Measurements from ENCODE around the gene TJP3. TPM values are rescaled to one million over a fixed set of nuclear protein-coding genes. Genes with fewer than 3 reads are reported as not detected.

Gene TJP3
- total and polyA plus RNA-seq, 8 donors = 31.9 to 204 (median 94.1) TPM

DNA sequence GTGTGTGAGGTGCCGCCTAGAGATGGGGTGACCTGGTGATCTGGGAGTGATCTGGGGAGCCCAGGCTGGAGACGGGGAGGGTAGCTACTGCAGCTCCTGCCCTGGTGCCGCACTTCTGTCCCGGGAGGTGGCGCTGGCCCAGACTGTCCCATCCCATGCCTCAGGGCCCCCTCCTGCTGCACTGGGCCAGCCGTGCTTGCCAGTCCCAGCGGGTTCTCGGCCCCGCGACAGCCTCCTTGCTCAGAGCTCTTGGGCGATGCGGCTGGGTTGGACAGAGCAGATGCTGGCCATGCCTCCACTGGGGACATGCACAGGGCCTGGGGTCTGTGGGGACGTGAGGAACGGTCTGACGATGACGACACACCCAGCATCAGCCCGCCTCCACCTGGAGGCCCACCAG, 61.3 kb downstream of the TJP3 start:
- intact Hi-C loops (cut with DNase I; ENCODE audit: low total_unique reads) = no loop called here
- H3K36me3 ChIP-seq = peaks cover 35 to 56% (median 51%) of the 10 kb centered on the region in 4 donors

DNA sequence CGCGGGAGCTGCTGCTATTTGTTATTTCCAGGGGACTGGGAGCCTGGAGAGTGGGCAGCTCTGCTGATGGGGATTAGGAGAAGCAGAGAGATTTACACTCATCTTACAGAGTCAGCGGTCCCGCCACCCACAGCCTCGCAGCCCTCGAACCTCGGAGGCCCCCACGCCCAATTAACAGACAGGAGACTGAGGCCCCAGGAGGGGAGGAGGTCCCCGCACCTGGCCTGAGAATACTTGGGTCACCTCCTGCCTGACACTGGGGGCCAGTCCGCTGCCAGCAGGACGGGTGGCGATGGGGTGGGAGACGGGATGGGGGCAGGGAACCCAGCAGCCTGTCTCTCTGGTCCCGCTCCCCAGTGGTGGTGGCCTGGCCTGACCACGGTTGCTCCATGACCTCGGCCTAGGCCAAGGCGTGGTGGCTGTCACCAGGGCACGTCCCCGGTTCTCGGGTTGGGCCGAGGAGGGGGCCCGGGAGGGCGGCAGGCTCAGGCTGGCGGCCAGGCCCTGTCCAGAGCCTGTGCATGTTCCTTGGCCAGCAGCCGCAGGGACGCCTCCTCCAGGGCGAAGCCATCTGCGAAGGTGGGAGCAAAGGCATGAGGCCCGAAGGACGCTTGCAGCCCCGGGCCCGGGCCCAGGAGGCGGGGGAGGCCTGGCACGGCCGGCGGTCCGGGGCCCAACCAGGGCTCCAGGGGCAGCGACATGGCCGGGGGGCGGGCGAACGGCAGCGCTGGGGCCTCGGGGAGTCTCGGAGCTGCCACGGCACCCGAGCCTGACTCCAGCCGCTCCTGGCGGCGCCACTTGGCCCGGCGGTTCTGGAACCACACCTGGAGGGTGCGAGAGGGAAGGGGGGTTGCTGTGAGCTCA, 62.2 kb downstream of the TJP3 start:
- intact Hi-C loops (cut with DNase I; ENCODE audit: low total_unique reads) = no loop called here

More for the DNA sequence above, 61.3 kb downstream of the TJP3 start:
- TF ChIP-seq EP300 (IDR thresholded peaks at IDR 0.05) = no peak
- TF ChIP-seq POLR2A (IDR thresholded peaks at IDR 0.05) = no peak
- TF ChIP-seq, protein P1, sequence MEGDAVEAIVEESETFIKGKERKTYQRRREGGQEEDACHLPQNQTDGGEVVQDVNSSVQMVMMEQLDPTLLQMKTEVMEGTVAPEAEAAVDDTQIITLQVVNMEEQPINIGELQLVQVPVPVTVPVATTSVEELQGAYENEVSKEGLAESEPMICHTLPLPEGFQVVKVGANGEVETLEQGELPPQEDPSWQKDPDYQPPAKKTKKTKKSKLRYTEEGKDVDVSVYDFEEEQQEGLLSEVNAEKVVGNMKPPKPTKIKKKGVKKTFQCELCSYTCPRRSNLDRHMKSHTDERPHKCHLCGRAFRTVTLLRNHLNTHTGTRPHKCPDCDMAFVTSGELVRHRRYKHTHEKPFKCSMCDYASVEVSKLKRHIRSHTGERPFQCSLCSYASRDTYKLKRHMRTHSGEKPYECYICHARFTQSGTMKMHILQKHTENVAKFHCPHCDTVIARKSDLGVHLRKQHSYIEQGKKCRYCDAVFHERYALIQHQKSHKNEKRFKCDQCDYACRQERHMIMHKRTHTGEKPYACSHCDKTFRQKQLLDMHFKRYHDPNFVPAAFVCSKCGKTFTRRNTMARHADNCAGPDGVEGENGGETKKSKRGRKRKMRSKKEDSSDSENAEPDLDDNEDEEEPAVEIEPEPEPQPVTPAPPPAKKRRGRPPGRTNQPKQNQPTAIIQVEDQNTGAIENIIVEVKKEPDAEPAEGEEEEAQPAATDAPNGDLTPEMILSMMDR (IDR thresholded peaks at IDR 0.05) = no peak
- no peak for TF ChIP-seq POLR2AphosphoS5 (IDR thresholded peaks at IDR 0.05)
- WGBS, 5 donors = 79 to 87% (median 86%) methylated on average over 7 to 17 of the region's 17 CpGs
- H3K27me3 ChIP-seq = no peaks in the 10 kb centered on the region
- no peaks in the 10 kb centered on the region for H3K9me3 ChIP-seq
- no peak overlapping the region for H3K4me3 ChIP-seq
- H3K4me1 ChIP-seq = peaks cover 0 to 10% (median 0%) of the 10 kb centered on the region in 4 donors
- no peak for DNase-seq
- H3K27ac ChIP-seq = no peak overlapping the region

DNA sequence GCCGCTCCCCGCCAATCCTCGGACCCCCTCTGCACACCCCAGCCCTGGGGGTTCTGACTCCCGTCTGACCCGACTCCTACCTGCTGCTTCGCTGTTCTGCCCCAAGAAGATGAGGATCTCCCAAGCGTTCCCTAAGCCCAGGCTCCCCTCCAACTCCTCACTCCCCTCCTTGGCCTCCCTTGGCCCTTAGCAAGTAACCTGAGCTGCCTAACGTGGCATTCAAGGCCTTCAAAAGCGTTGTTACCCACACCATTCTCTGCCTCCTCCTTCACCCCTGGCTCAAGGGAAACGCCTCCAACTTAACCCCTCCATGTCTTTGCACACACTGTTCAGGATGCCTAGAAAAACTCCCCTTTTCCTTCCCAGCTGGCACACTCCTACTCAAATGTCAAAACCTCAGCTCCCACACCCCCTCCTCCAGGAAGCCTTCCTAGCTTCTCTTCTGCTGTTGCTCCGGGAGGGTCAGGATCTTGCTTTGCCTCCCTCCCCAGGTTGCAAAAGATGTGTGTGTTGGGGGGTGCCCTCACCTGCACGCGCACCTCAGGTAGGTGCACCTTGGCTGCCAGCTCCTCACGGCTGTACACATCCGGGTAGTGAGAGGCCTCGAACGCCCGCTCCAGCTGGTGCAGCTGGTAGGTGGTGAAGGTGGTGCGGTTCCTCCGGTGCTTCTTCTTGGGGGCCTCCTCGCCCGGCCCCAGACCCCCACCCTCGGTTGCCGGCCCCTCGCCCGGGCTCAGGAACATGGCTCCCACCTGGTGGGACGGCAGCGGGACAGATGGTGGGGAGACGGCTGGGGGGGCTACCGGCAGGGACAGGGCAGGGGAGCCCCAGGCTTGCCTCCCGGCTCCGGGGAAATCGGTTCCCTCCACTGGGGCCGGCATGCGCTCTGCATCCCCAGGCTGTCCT, 63.1 kb downstream of the TJP3 start:
- Histone ChIP-seq H3K4me3 (no peak overlapping the region), H3K9me3 (no peaks in the 10 kb centered on the region), H3K36me3 (peaks cover 21 to 41% (median 37%) of the 10 kb centered on the region in 4 donors), H3K27ac (no peak overlapping the region), H3K4me1 (peaks cover 0 to 7% (median 0%) of the 10 kb centered on the region in 4 donors), H3K27me3 (no peaks in the 10 kb centered on the region)
- TF ChIP-seq, protein P1 (IDR thresholded peaks at IDR 0.05) = no peak
- TF ChIP-seq POLR2A (IDR thresholded peaks at IDR 0.05) = no peak
- no peak for TF ChIP-seq EP300 (IDR thresholded peaks at IDR 0.05)
- TF ChIP-seq POLR2AphosphoS5 (IDR thresholded peaks at IDR 0.05) = no peak
- intact Hi-C loops (cut with DNase I; ENCODE audit: low total_unique reads) = no loop called here
- DNase-seq = peak in 1 of 2 donors; percentile 1
- 75 to 82% (median 80%) methylated on average over 26 to 35 of the region's 35 CpGs for WGBS, 5 donors

More for the DNA sequence above, 62.2 kb downstream of the TJP3 start:
- Histone ChIP-seq H3K27ac (no peak overlapping the region), H3K4me3 (no peak overlapping the region), H3K36me3 (peaks cover 30 to 50% (median 46%) of the 10 kb centered on the region in 4 donors), H3K9me3 (no peaks in the 10 kb centered on the region), H3K27me3 (no peaks in the 10 kb centered on the region), H3K4me1 (peaks cover 0 to 10% (median 0%) of the 10 kb centered on the region in 4 donors)
- DNase-seq = no peak
- 67 to 81% (median 68%) methylated on average over 24 to 53 of the region's 53 CpGs for WGBS, 5 donors
- TF ChIP-seq EP300 (IDR thresholded peaks at IDR 0.05) = no peak
- TF ChIP-seq, protein P1 (IDR thresholded peaks at IDR 0.05) = no peak
- TF ChIP-seq POLR2A (IDR thresholded peaks at IDR 0.05) = no peak
- no peak for TF ChIP-seq POLR2AphosphoS5 (IDR thresholded peaks at IDR 0.05)

DNA sequence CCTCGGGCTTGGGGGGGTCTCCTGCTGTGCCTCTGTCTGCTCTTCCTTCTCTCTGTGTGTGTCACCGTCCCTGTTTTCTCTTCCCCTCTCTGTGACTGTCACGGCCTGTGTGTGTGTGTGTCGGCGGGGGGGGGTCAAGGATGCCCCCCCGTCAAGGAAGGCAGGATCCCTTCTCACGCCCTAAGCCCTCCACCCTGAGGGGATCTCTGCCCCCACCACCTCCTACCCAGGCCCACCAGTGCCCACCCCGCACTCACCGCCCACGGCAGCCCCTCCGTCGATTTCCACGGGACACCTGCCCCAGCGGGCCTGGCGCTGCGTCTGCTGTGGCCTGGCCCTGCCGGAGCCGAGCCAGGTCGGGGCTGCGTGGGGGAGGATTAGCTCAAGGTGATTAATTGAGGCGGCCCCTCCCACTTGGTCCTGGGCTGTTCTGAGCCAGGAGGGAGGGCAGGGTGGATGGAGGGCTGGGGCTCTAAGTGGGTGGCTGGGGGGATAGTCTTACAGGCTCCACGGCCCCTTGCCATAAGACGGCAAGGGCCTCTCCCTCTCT, 63.8 kb downstream of the TJP3 start, which contains the start of gene RAX2:
Gene RAX2, minus strand, starts transcription at position 323 of the 550 bp plus-strand sequence. CDS start 486 bp downstream, outside the sequence.
- Histone ChIP-seq H3K4me1 (no peaks in the 10 kb centered on the region), H3K9me3 (no peaks in the 10 kb centered on the region), H3K4me3 (no peak within 1 kb of the TSS), H3K27ac (no peak within 1 kb of the TSS), H3K27me3 (no peaks in the 10 kb centered on the region), H3K36me3 (peaks cover 15 to 34% (median 30%) of the 10 kb centered on the region in 4 donors)
- intact Hi-C loops (cut with DNase I; ENCODE audit: low total_unique reads) = no loop called here
- WGBS, 5 donors = 37 to 58% (median 42%) methylated on average over 14 to 23 of the region's 23 CpGs
- DNase-seq = no peak
- TF ChIP-seq POLR2A (IDR thresholded peaks at IDR 0.05) (no peak), EP300 (IDR thresholded peaks at IDR 0.05) (no peak), POLR2AphosphoS5 (IDR thresholded peaks at IDR 0.05) (no peak)
- TF ChIP-seq, protein P1 (IDR thresholded peaks at IDR 0.05) = no peak
